ENCODE results near the gene OCA2.

DNA sequence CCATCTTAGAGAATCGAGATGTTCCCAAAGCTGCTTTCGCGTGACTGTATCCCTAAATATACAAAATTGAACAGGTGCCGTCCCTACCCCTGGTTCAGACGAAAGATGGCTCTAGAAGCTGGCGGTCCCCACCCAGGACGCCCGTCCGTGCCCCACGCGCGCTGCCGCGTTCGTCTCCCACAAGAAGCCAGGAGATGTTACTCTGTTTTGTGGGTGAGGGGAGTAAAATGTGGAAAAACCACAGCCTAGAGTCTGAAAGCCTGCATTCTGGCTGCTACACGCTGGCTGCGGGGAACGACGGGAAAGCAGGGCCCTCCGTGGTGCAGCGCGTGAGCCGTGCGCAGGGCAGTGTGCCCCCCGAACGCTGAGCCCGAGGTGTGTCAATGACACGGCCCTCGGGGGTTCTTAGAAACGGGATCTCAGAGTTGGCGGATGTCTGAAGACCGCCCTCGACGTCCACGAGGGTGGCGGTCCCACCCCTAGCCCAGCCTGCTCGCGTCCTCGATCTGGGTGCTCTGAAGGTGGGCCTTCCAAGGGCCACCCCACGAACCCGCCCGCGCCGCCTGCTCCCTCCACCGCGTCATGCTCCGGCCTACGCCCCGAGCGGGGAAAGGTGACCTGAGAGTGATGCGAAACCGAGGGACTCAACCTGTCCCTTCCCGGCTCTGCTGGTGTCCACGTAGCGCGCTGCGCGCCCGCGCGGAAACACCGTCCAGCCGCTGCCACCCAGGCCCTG is 95.6 kb downstream of the OCA2 start:
- no peak for TF ChIP-seq CTCF (IDR thresholded peaks at IDR 0.05; ENCODE audit: insufficient read depth, low read length)
- TF ChIP-seq, protein P1, sequence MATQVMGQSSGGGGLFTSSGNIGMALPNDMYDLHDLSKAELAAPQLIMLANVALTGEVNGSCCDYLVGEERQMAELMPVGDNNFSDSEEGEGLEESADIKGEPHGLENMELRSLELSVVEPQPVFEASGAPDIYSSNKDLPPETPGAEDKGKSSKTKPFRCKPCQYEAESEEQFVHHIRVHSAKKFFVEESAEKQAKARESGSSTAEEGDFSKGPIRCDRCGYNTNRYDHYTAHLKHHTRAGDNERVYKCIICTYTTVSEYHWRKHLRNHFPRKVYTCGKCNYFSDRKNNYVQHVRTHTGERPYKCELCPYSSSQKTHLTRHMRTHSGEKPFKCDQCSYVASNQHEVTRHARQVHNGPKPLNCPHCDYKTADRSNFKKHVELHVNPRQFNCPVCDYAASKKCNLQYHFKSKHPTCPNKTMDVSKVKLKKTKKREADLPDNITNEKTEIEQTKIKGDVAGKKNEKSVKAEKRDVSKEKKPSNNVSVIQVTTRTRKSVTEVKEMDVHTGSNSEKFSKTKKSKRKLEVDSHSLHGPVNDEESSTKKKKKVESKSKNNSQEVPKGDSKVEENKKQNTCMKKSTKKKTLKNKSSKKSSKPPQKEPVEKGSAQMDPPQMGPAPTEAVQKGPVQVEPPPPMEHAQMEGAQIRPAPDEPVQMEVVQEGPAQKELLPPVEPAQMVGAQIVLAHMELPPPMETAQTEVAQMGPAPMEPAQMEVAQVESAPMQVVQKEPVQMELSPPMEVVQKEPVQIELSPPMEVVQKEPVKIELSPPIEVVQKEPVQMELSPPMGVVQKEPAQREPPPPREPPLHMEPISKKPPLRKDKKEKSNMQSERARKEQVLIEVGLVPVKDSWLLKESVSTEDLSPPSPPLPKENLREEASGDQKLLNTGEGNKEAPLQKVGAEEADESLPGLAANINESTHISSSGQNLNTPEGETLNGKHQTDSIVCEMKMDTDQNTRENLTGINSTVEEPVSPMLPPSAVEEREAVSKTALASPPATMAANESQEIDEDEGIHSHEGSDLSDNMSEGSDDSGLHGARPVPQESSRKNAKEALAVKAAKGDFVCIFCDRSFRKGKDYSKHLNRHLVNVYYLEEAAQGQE (IDR thresholded peaks at IDR 0.05; ENCODE audit: insufficient replicate concordance, low read depth) = no peak

Data from HL-60 (cell line).